T1000 (cell line): ENCODE measurements around the gene ATP8B1.

Experiments used
- DNase-seq: peaks from one replicate; lab custom pipeline; 2025; ENCODE audit warnings: mixed read lengths; lab: John Stamatoyannopoulos, UW

Gene ATP8B1

GRCh38 chr18:57819119-57819518, 16.0 kb upstream of the ATP8B1 start:
- no peak for DNase-seq

- no peak for DNase-seq
Observed at GRCh38 chr18:57816208-57816954, 13.3 kb upstream of the ATP8B1 start.

- DNase-seq = no peak
Observed at GRCh38 chr18:57814555-57814954, 11.4 kb upstream of the ATP8B1 start.

GRCh38 chr18:57813245-57813644, 10.1 kb upstream of the ATP8B1 start:
- DNase-seq = peak; percentile 22

- DNase-seq = no peak
Observed at GRCh38 chr18:57812126-57812477, 9.0 kb upstream of the ATP8B1 start.

- no peak for DNase-seq
Observed at GRCh38 chr18:57811477-57812125, 8.5 kb upstream of the ATP8B1 start.

GRCh38 chr18:57809190-57809589, 6.1 kb upstream of the ATP8B1 start:
- no peak for DNase-seq

- no peak for DNase-seq
Observed at GRCh38 chr18:57807336-57808117, 4.4 kb upstream of the ATP8B1 start.

GRCh38 chr18:57806978-57807285, 3.8 kb upstream of the ATP8B1 start:
- DNase-seq = no peak

- no peak for DNase-seq
Observed at GRCh38 chr18:57806201-57806977, 3.3 kb upstream of the ATP8B1 start.

GRCh38 chr18:57805117-57805516, 2.0 kb upstream of the ATP8B1 start:
- DNase-seq = no peak

GRCh38 chr18:57804557-57804956, 1.4 kb upstream of the ATP8B1 start:
- no peak for DNase-seq

GRCh38 chr18:57802213-57803102, 657 bp downstream of the ATP8B1 start:
- DNase-seq = no peak

GRCh38 chr18:57801761-57802212, 1.3 kb downstream of the ATP8B1 start:
- DNase-seq = no peak

- DNase-seq = no peak
Observed at GRCh38 chr18:57801325-57801724, 1.8 kb downstream of the ATP8B1 start.

- no peak for DNase-seq
Observed at GRCh38 chr18:57798713-57799373, 4.3 kb downstream of the ATP8B1 start.

- no peak for DNase-seq
Observed at GRCh38 chr18:57797209-57797651, 5.9 kb downstream of the ATP8B1 start.

GRCh38 chr18:57794951-57795728, 8.0 kb downstream of the ATP8B1 start:
- DNase-seq = no peak

GRCh38 chr18:57793302-57793986, 9.7 kb downstream of the ATP8B1 start:
- DNase-seq = no peak
